Keratinocyte (primary cell): Measurements from ENCODE around the gene ADAMTS10.

ENCODE experiments used
- CTCF ChIP-seq, 3 experiments: IDR thresholded peaks in 1 of 3; conservative IDR thresholded peaks in 1 of 3; optimal IDR thresholded peaks in 1 of 3; 2 replicates in 2 of 3; 3 replicates in 1 of 3; pipeline versions ENCODE3 to v1.5.1; 2011; ENCODE audit warnings: low read length in 3 of 3, mild to moderate bottlenecking in 3 of 3, moderate library complexity in 2 of 3, control low read depth in 1 of 3, inconsistent platforms in 1 of 3; ENCODE audit not compliant: insufficient read depth in 2 of 3; ENCODE audit errors: extremely low read depth in 1 of 3
- EZH2 ChIP-seq: IDR thresholded peaks from one replicate; pipeline ENCODE4 v1.6.1; 2012; ENCODE audit warnings: inconsistent platforms, mild to moderate bottlenecking, low read length, moderate library complexity

DNA sequence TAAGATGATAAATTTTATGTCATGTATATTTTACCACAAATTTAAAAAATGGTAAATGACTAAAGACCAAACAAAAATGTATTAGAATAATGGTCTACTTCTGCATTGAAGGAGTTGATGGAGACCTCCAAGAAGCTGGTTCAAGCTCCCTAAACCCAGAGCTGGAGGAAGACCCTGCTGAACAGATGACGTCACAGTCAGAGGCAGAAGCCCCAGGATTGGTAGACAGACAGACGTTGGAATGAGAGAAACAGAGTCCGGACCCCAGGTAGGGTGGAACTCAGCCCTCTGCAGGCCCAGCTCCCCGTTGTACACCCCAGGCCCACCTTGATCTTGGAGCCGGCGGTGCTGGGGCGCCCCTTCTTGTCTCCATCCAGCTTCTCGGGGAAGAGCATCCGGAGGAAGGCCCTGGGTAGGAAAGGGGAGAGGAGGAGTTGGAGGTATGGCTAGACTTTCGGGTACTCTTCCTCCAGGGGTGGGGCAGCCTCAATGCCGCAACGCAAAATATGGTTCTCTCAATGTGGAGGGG, 70.8 kb downstream of the ADAMTS10 start:
- TF ChIP-seq CTCF (optimal IDR thresholded peaks at IDR 0.05 in 1 of 3, IDR thresholded peaks at IDR 0.05 in 1 of 3, conservative IDR thresholded peaks at IDR 0.05 in 1 of 3; ENCODE audit: extremely low read depth in 1 of 3, insufficient read depth in 2 of 3, low read length in 3 of 3): no peak
- no peak for TF ChIP-seq EZH2
